H1 (cell line): ENCODE measurements around the gene CTIF. TPM values are rescaled to one million over a fixed set of nuclear protein-coding genes. Genes with fewer than 3 reads are reported as not detected.

Experiments
- CHD7 ChIP-seq: fragments of 300-600 bp; sonication (generic); IDR thresholded peaks from 2 replicates; pipeline ENCODE4 v1.7.1; 2012; ENCODE audit warnings: low read length, moderate library complexity, mild to moderate bottlenecking, inconsistent platforms; ENCODE audit not compliant: insufficient replicate concordance
- HDAC6 ChIP-seq: IDR thresholded peaks from one replicate; pipeline ENCODE4 v1.7.1; 2012; ENCODE audit warnings: low read depth, mild to moderate bottlenecking, inconsistent platforms, low read length, moderate library complexity
- polyA plus RNA-seq, 7 experiments: library from polyadenylated mRNA; depleted of rRNA in 3 of 7; stranded (reverse) in 5 of 7; unstranded in 2 of 7; fragments of >200 nt in 5 of 7; fragments of 200-250 nt in 2 of 7; gene quantifications; 1 replicate in 5 of 7; 2 replicates in 1 of 7; 4 replicates in 1 of 7; pipeline versions ENCODE4 v1.2.1 to v1.2.3, GENCODE V29; 2011 to 2013; ENCODE audit warnings: missing spikeins in 2 of 7, mixed read lengths in 2 of 7
- total RNA-seq: library from RNA; stranded (reverse); fragmentation: NEBNext Ultra II Directional; extraction: Animal tissue kit (Norgen Biotek cat#: 25700); gene quantifications from 2 replicates; pipeline ENCODE4 v1.2.1, GENCODE V29; 2021

CTIF gene
- total and polyA plus RNA-seq, 2 of the 8 experiments (the other 6 are each of a cell fraction or from before 2014, with no cell fraction given), result 9.0 to 17.8 TPM

- TF ChIP-seq CHD7, result no peak
- no peak for TF ChIP-seq HDAC6
Measured at GRCh38 chr18:48790226-48790863, 251.5 kb downstream of the CTIF start (continued).
